K562 (cell line): ENCODE measurements around the gene MGST1. TPM values are rescaled to one million over a fixed set of nuclear protein-coding genes. Genes with fewer than 3 reads are reported as not detected.

Experiments
- ATAC-seq: fragments of 200-7000 bp; cut with Tn5 transposase; 3 replicates; pipeline ENCODE4 v1.9.1; 2020; ENCODE audit warnings: moderate library complexity
- BruUV-seq: library from RNA; stranded (reverse); fragments of 400-500 nt; replicated peaks from 2 replicates; lab custom pipeline; 2021; lab: Mats Ljungman, UMichigan
- CTCF ChIA-PET: fragments of 300-600 bp; formaldehyde crosslinking; extraction: SDS; loops from one replicate; lab custom pipeline; 2021; ENCODE audit warnings: low intra/inter-chr PET ratio; lab: Yijun Ruan, JAX
- POLR2A ChIA-PET: fragments of 300-600, 350-650 bp; sonication (Branson Sonifier 250); formaldehyde crosslinking; extraction: SDS; loops from one replicate; lab custom pipeline; 2021; ENCODE audit warnings: antibody characterized with exemption, inconsistent platforms; lab: Yijun Ruan, JAX
- DNase-seq, 4 experiments: peaks; one replicate each; pipeline versions ENCODE4 v3.0.0 to v3.0.0-alpha.2; 2011 to 2018; ENCODE audit warnings: low spot score in 3 of 4, mixed read lengths in 3 of 4; ENCODE audit errors: extremely low read depth in 1 of 4
- FAIRE-seq: peaks from 2 replicates; lab custom pipeline; 2011; peaks lifted over from hg19 to GRCh38; lab: Jason Lieb, UNC
- H2AFZ ChIP-seq: 2 replicates; pipeline ENCODE4 v1.6.0; 2011; ENCODE audit warnings: low read depth, low read length, control low read depth, inconsistent platforms
- H3K27ac ChIP-seq: fragments of 200-600 bp; 3 replicates; pipeline ENCODE4 v1.8.0; 2011; ENCODE audit warnings: low read depth, mild to moderate bottlenecking, control low read depth, inconsistent platforms, low read length, moderate library complexity, mixed read lengths; ENCODE audit errors: extremely low read depth
- H3K27me3 ChIP-seq, 2 experiments: fragments of 300-600 bp in 1 of 2; 2 replicates in 1 of 2; 3 replicates in 1 of 2; pipeline versions ENCODE4 v1.6.0 to v1.8.0; 2011; ENCODE audit warnings: inconsistent platforms in 2 of 2, low read length in 2 of 2, mild to moderate bottlenecking in 1 of 2, mixed read lengths in 1 of 2, moderate library complexity in 1 of 2; ENCODE audit not compliant: control insufficient read depth in 2 of 2, insufficient read depth in 2 of 2
- H3K36me3 ChIP-seq: fragments of 300-600 bp; 3 replicates; pipeline ENCODE4 v1.8.0; 2011; ENCODE audit warnings: mild to moderate bottlenecking, low read length, inconsistent platforms; ENCODE audit not compliant: control insufficient read depth, insufficient read depth
- H3K4me1 ChIP-seq, 2 experiments: fragments of 200-600 bp in 1 of 2; replicated peaks in 1 of 2; 2 replicates in 1 of 2; 3 replicates in 1 of 2; pipeline versions ENCODE4 v1.5.1 to v1.8.0; 2011; ENCODE audit warnings: inconsistent platforms in 2 of 2, low read length in 2 of 2, mild to moderate bottlenecking in 1 of 2, mixed read lengths in 1 of 2, moderate library complexity in 1 of 2; ENCODE audit not compliant: control insufficient read depth in 2 of 2, insufficient read depth in 2 of 2
- H3K4me2 ChIP-seq: 2 replicates; pipeline ENCODE4 v1.6.1; 2011; ENCODE audit warnings: low read length, control low read depth, inconsistent platforms, mixed read lengths; ENCODE audit not compliant: insufficient read depth
- H3K4me3 ChIP-seq: fragments of 200-600 bp; sonication (generic), shearing (Covaris generic); 2 replicates; pipeline ENCODE4 v1.5.1; 2016; ENCODE audit warnings: control low read depth, inconsistent platforms
- H3K79me2 ChIP-seq: fragments of 200-600 bp; 3 replicates; pipeline ENCODE4 v1.8.0; 2011; ENCODE audit warnings: low read length, inconsistent platforms; ENCODE audit not compliant: control insufficient read depth, insufficient read depth
- H3K9ac ChIP-seq, 2 experiments: 2 replicates each; pipeline versions ENCODE4 v1.6.0 to v1.6.1; 2011; ENCODE audit warnings: low read depth in 2 of 2, low read length in 2 of 2, control low read depth in 1 of 2, inconsistent platforms in 1 of 2, mild to moderate bottlenecking in 1 of 2, mixed read lengths in 1 of 2; ENCODE audit not compliant: insufficient read depth in 1 of 2
- H3K9me1 ChIP-seq: one replicate; pipeline ENCODE4 v1.6.0; 2011; ENCODE audit warnings: inconsistent platforms, mild to moderate bottlenecking, low read length, moderate library complexity; ENCODE audit not compliant: control insufficient read depth, insufficient read depth
- H3K9me3 ChIP-seq: replicated peaks from 2 replicates; pipeline ENCODE4 v1.5.1; 2011; ENCODE audit warnings: low read depth, low read length, inconsistent platforms; ENCODE audit not compliant: control insufficient read depth, insufficient read depth
- H4K20me1 ChIP-seq: replicated peaks from 2 replicates; pipeline ENCODE4 v1.6.1; 2011; ENCODE audit warnings: low read length, inconsistent platforms, mixed read lengths; ENCODE audit not compliant: control insufficient read depth, insufficient read depth
- CBX2 ChIP-seq: fragments of 200-600 bp; sonication (generic); IDR thresholded peaks from one replicate; pipeline ENCODE4 v1.6.1; 2012; ENCODE audit warnings: mild to moderate bottlenecking, low read length, inconsistent platforms; ENCODE audit not compliant: insufficient read depth, poor library complexity, severe bottlenecking
- CGGBP1 ChIP-seq: fragments of 250-450 bp; sonication (Bioruptor Pico); IDR thresholded peaks from 2 replicates; pipeline ENCODE4 v1.9.0; 2021; ENCODE audit warnings: mild to moderate bottlenecking
- CHD2 ChIP-seq: IDR thresholded peaks from 2 replicates; pipeline ENCODE4 v1.6.1; 2011; ENCODE audit warnings: low read depth, low read length
- CLOCK ChIP-seq: fragments of 250-450 bp; sonication (Bioruptor Pico); IDR thresholded peaks from 2 replicates; pipeline ENCODE4 v1.4.0; 2020; ENCODE audit warnings: mild to moderate bottlenecking, moderate library complexity, borderline replicate concordance
- IRF2 ChIP-seq: sonication (generic); formaldehyde crosslinking; IDR thresholded peaks from 2 replicates; pipeline ENCODE4 v1.8.1; 2022; ENCODE audit warnings: mild to moderate bottlenecking, missing genetic modification reagents
- NFYB ChIP-seq: IDR thresholded peaks from 2 replicates; pipeline ENCODE4 v1.6.1; 2011; ENCODE audit warnings: mild to moderate bottlenecking, moderate library complexity; ENCODE audit not compliant: insufficient read length; ENCODE audit errors: extremely low read depth
- TBL1XR1 ChIP-seq, 2 experiments: IDR thresholded peaks; 2 replicates each; pipeline ENCODE4 v1.6.1; 2012; ENCODE audit warnings: improper control_type of control experiment in 2 of 2, low read length in 2 of 2, mild to moderate bottlenecking in 1 of 2
- TCF7 ChIP-seq: sonication (generic); IDR thresholded peaks from 2 replicates; pipeline ENCODE4 v1.6.1; 2016; ENCODE audit warnings: antibody characterized with exemption, borderline replicate concordance
- ZBED1 ChIP-seq: IDR thresholded peaks from 2 replicates; pipeline ENCODE4 v1.6.1; 2014
- ZBTB1 ChIP-seq: sonication (generic); formaldehyde crosslinking; IDR thresholded peaks from 2 replicates; pipeline ENCODE4 v1.8.1; 2023; ENCODE audit warnings: missing genetic modification reagents, low read depth, mild to moderate bottlenecking, borderline replicate concordance
- ZC3H4 ChIP-seq: sonication (generic); formaldehyde crosslinking; IDR thresholded peaks from 2 replicates; pipeline ENCODE4 v1.9.0; 2021; ENCODE audit warnings: missing genetic modification reagents, borderline replicate concordance
- ZNF217 ChIP-seq: sonication (generic); formaldehyde crosslinking; IDR thresholded peaks from 2 replicates; pipeline ENCODE4 v1.8.0; 2022; ENCODE audit warnings: mild to moderate bottlenecking, missing genetic modification reagents
- ZNF445 ChIP-seq: fragments of 250-450 bp; sonication (Bioruptor Pico); IDR thresholded peaks from 2 replicates; pipeline ENCODE4 v1.4.0; 2020; ENCODE audit warnings: low read depth, mild to moderate bottlenecking, moderate library complexity
- WGBS: fragments of 100-300 bp; shearing (Covaris generic); methylation state at CpG from one replicate; pipeline ENCODE4 v1.1.6; 2016; ENCODE audit warnings: low coverage, mixed read lengths; ENCODE audit not compliant: insufficient coverage; ENCODE audit errors: missing lambda C conversion rate; 5-methylcytosine and 5-hydroxymethylcytosine counted together
- in situ Hi-C: fragments of 300-500 bp; cut with MboI; formaldehyde crosslinking; loops from 4 replicates; pipeline ENCODE4 v1.15.0; 2018; ENCODE audit warnings: inconsistent platforms, mixed read lengths
- intact Hi-C: fragments of 100-400 bp; cut with micrococcal nuclease; formaldehyde crosslinking; loops from 2 replicates; pipeline ENCODE4 v1.14.2; 2022
- polyA plus RNA-seq, 8 experiments: library from polyadenylated mRNA; depleted of rRNA in 4 of 8; stranded (reverse) in 5 of 8; unstranded in 3 of 8; fragments of >200 nt; fragmentation: Nextera tagmentation in 2 of 8; fragmentation: Illumina TruSeq in 1 of 8; extraction: Ambion mirVana in 2 of 8; extraction: Trizol in 1 of 8; gene quantifications; 2 replicates each; pipeline versions ENCODE4 v1.2.1 to v1.2.3, GENCODE V29; 2011 to 2014; ENCODE audit warnings: inconsistent platforms in 1 of 8, missing spikeins in 1 of 8
- total RNA-seq, 7 experiments: library from RNA; depleted of rRNA in 6 of 7; stranded (reverse); fragments of >200 nt in 6 of 7; fragmentation: Illumina TruSeq in 2 of 7; extraction: Trizol in 2 of 7; gene quantifications; 2 replicates each; pipeline versions ENCODE4 v1.2.1 to v1.2.3, GENCODE V29; 2011 to 2021; ENCODE audit warnings: low replicate concordance in 1 of 7
- TF ChIP-seq, protein P1 (sequence below): fragments of 450-650 bp; formaldehyde crosslinking; IDR thresholded peaks from 2 replicates; pipeline ENCODE4 v1.4.0; 2020; ENCODE audit warnings: mild to moderate bottlenecking
- TF ChIP-seq, protein P2 (sequence below): IDR thresholded peaks from 3 replicates; pipeline ENCODE4 v1.6.1; 2011; ENCODE audit warnings: borderline replicate concordance, mild to moderate bottlenecking, moderate library complexity; ENCODE audit not compliant: insufficient read length; ENCODE audit errors: extremely low read depth

The MGST1 gene
- total and polyA plus RNA-seq, 9 of the 15 experiments (the other 6 are each of a cell fraction or from before 2014, with no cell fraction given): 12.1 to 190 (median 73.3) TPM

DNA sequence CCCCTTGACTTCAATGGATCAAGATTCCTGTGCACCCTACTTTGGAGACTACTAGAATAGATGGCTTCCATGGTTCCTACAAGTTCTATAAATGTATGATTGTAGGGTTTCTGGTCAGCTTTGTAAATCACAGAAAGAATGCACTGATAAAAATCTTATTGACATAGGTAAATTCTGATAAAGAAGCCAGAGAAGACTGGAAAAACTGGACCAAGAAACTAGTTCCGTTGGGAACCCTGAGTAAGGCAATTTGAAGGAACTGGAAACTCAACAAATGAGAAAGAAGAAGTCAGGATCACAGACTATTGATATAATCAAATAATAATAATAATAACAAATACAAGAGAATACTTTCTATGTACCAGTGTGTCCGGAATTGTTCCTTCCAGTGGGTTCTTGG, 15.4 kb upstream of the MGST1 start (continued):
- TF ChIP-seq ZBED1: no peak
- TF ChIP-seq, protein P1, sequence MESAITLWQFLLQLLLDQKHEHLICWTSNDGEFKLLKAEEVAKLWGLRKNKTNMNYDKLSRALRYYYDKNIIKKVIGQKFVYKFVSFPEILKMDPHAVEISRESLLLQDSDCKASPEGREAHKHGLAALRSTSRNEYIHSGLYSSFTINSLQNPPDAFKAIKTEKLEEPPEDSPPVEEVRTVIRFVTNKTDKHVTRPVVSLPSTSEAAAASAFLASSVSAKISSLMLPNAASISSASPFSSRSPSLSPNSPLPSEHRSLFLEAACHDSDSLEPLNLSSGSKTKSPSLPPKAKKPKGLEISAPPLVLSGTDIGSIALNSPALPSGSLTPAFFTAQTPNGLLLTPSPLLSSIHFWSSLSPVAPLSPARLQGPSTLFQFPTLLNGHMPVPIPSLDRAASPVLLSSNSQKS (CRISPR knock-in tag): no peak
- TF ChIP-seq CLOCK (CRISPR knock-in tag): no peak

DNA sequence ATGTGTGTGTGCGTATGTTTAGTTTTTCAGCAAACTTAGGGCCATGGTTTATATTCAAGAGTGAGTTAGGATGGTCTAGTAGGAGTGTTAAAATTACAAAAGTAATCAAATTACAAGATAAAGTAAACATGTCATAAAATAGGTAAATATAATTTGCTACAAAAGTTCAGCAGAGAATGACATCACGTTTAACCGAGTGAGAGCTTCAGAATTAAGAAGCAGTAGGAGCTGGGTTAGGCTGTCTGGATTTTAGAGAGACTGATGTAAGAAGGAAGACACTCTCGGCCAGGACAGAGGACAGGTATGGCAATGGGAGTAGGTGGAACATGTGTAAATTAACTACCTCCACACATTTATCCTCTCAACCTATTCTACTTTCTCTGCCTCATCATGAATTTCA, 11.6 kb upstream of the MGST1 start:
- Histone ChIP-seq H3K9me3 (no peaks in the 10 kb centered on the region), H3K27me3 (no peaks in the 10 kb centered on the region), H3K9me1 (no peaks in the 10 kb centered on the region), H3K27ac (no peak overlapping the region), H2AFZ (no peak overlapping the region), H3K4me1 (no peaks in the 10 kb centered on the region), H4K20me1 (no peaks in the 10 kb centered on the region), H3K4me2 (no peak overlapping the region), H3K9ac (no peak overlapping the region), H3K79me2 (no peaks in the 10 kb centered on the region), H3K36me3 (no peaks in the 10 kb centered on the region), H3K4me3 (no peak overlapping the region)
- FAIRE-seq (no peak), ATAC-seq (no peak), DNase-seq (no peak)
- BruUV-seq: no TSS peak
- intact Hi-C loops (no loop called here), in situ Hi-C loops (no loop called here)
- WGBS: 5% methylated on average over 4 of the region's 4 CpGs
- CTCF ChIA-PET: no interaction called here
- POLR2A ChIA-PET: no interaction called here
- TF ChIP-seq TBL1XR1 (IDR thresholded peaks at IDR 0.05; ENCODE audit: low read length in 2 of 2) (no peak), CBX2 (no peak), ZBTB1 (CRISPR knock-in tag) (no peak), ZNF217 (CRISPR knock-in tag) (no peak), CHD2 (no peak), IRF2 (CRISPR knock-in tag) (no peak), ZC3H4 (no peak), TCF7 (no peak), CGGBP1 (CRISPR knock-in tag) (no peak), NFYB (no peak), ZNF445 (CRISPR knock-in tag) (no peak)
- TF ChIP-seq, protein P2, sequence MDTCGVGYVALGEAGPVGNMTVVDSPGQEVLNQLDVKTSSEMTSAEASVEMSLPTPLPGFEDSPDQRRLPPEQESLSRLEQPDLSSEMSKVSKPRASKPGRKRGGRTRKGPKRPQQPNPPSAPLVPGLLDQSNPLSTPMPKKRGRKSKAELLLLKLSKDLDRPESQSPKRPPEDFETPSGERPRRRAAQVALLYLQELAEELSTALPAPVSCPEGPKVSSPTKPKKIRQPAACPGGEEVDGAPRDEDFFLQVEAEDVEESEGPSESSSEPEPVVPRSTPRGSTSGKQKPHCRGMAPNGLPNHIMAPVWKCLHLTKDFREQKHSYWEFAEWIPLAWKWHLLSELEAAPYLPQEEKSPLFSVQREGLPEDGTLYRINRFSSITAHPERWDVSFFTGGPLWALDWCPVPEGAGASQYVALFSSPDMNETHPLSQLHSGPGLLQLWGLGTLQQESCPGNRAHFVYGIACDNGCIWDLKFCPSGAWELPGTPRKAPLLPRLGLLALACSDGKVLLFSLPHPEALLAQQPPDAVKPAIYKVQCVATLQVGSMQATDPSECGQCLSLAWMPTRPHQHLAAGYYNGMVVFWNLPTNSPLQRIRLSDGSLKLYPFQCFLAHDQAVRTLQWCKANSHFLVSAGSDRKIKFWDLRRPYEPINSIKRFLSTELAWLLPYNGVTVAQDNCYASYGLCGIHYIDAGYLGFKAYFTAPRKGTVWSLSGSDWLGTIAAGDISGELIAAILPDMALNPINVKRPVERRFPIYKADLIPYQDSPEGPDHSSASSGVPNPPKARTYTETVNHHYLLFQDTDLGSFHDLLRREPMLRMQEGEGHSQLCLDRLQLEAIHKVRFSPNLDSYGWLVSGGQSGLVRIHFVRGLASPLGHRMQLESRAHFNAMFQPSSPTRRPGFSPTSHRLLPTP: no peak
